Measurements from ENCODE around the gene CERS4. TPM values are rescaled to one million over a fixed set of nuclear protein-coding genes. Genes with fewer than 3 reads are reported as not detected.
A peak's percentile ranks its signal among the peaks of the same experiment; 100 is the strongest.

Gene CERS4
- polyA plus RNA-seq (2013) = 18.9 TPM

GRCh38 chr19:8208922-8209461 lies at the start of gene CERS4:
Gene CERS4, plus strand, starts transcription at chr19:8209370. Its CDS starts 41,707 bp downstream, at chr19:8251077.
- WGBS (ENCODE audit: insufficient coverage) = 0% methylated on average over 24 of the region's 60 CpGs
- peak within 1 kb of the TSS in 1 of 2 experiments; percentile 64 for H3K27ac ChIP-seq (ENCODE audit: insufficient read depth in 1 of 2, low read depth in 1 of 2, low read length in 2 of 2, poor library complexity in 1 of 2, severe bottlenecking in 2 of 2)

GRCh38 chr19:8161135-8161646 lies 48.0 kb upstream of the CERS4 start:
- Histone ChIP-seq H3K9me3 (ENCODE audit: control extremely low read depth in 1 of 5, control insufficient read depth in 4 of 5, insufficient read depth in 2 of 5, low read depth in 1 of 5, low read length in 4 of 5) (no peaks in the 10 kb centered on the region), H3K36me3 (ENCODE audit: control insufficient read depth in 4 of 4, insufficient read depth in 4 of 4, low read length in 3 of 4) (no peaks in the 10 kb centered on the region), H3K4me1 (ENCODE audit: control extremely low read depth in 1 of 4, control insufficient read depth in 4 of 4, insufficient read depth in 4 of 4, low read length in 3 of 4) (peaks cover 0 to 7% (median under 1%) of the 10 kb centered on the region in 4 experiments), H3K4me3 (ENCODE audit: control insufficient read depth in 1 of 7, extremely low read depth in 1 of 7, insufficient read depth in 4 of 7, low read depth in 2 of 7, low read length in 6 of 7) (peak overlapping the region in 1 of 7 experiments; percentile 2), H3K27ac (ENCODE audit: insufficient read depth in 1 of 2, low read depth in 1 of 2, low read length in 2 of 2, poor library complexity in 1 of 2, severe bottlenecking in 2 of 2) (no peak overlapping the region), H3K27me3 (replicated peaks in 2 of 5; ENCODE audit: control insufficient read depth in 4 of 5, insufficient read depth in 5 of 5, low read length in 4 of 5) (no peaks in the 10 kb centered on the region)
- ChIA-PET CTCF (no interaction called here), POLR2A (no interaction called here)
- DNase-seq = peak in 2 of 3 donors; percentile 27 to 44
- 67% methylated on average over 10 of the region's 12 CpGs for WGBS (ENCODE audit: insufficient coverage)

More at GRCh38 chr19:8208922-8209461, at the start of gene CERS4:
- H3K4me3 ChIP-seq (ENCODE audit: control insufficient read depth in 1 of 7, extremely low read depth in 1 of 7, insufficient read depth in 4 of 7, low read depth in 2 of 7, low read length in 6 of 7) = peak within 1 kb of the TSS; percentile 48 to 85 (median 69)
- peaks cover 0 to 8% (median under 1%) of the 10 kb centered on the region in 4 experiments for H3K36me3 ChIP-seq (ENCODE audit: control insufficient read depth in 4 of 4, insufficient read depth in 4 of 4, low read length in 3 of 4)
- CTCF ChIA-PET = interaction anchor here (0.8 to 1.7 kb wide), 2 partner anchors 14 to 31 kb away, joined by 3 read pairs; no protein-coding TSS in a partner anchor
- no peaks in the 10 kb centered on the region for H3K27me3 ChIP-seq (replicated peaks in 2 of 5; ENCODE audit: control insufficient read depth in 4 of 5, insufficient read depth in 5 of 5, low read length in 4 of 5)
- DNase-seq = peak; percentile 54 to 74 (median 62)
- H3K9me3 ChIP-seq (ENCODE audit: control extremely low read depth in 1 of 5, control insufficient read depth in 4 of 5, insufficient read depth in 2 of 5, low read depth in 1 of 5, low read length in 4 of 5) = no peaks in the 10 kb centered on the region
- POLR2A ChIA-PET = interaction anchor here (1.0 kb wide), 1 partner anchor 14 kb away, joined by 4 read pairs; no protein-coding TSS in a partner anchor
- H3K4me1 ChIP-seq (ENCODE audit: control extremely low read depth in 1 of 4, control insufficient read depth in 4 of 4, insufficient read depth in 4 of 4, low read length in 3 of 4) = peaks cover 0 to 42% (median 19%) of the 10 kb centered on the region in 4 experiments

GRCh38 chr19:8163759-8164158 lies 45.4 kb upstream of the CERS4 start:
- Histone ChIP-seq H3K36me3 (ENCODE audit: control insufficient read depth in 4 of 4, insufficient read depth in 4 of 4, low read length in 3 of 4) (no peaks in the 10 kb centered on the region), H3K4me3 (ENCODE audit: control insufficient read depth in 1 of 7, extremely low read depth in 1 of 7, insufficient read depth in 4 of 7, low read depth in 2 of 7, low read length in 6 of 7) (no peak overlapping the region), H3K4me1 (ENCODE audit: control extremely low read depth in 1 of 4, control insufficient read depth in 4 of 4, insufficient read depth in 4 of 4, low read length in 3 of 4) (peaks cover 0 to 7% (median under 1%) of the 10 kb centered on the region in 4 experiments), H3K27ac (ENCODE audit: insufficient read depth in 1 of 2, low read depth in 1 of 2, low read length in 2 of 2, poor library complexity in 1 of 2, severe bottlenecking in 2 of 2) (no peak overlapping the region), H3K9me3 (ENCODE audit: control extremely low read depth in 1 of 5, control insufficient read depth in 4 of 5, insufficient read depth in 2 of 5, low read depth in 1 of 5, low read length in 4 of 5) (no peaks in the 10 kb centered on the region), H3K27me3 (replicated peaks in 2 of 5; ENCODE audit: control insufficient read depth in 4 of 5, insufficient read depth in 5 of 5, low read length in 4 of 5) (no peaks in the 10 kb centered on the region)
- DNase-seq = no peak
- WGBS (ENCODE audit: insufficient coverage) = 88% methylated on average over 7 of the region's 7 CpGs
- ChIA-PET POLR2A (no interaction called here), CTCF (no interaction called here)

GRCh38 chr19:8167985-8168384 lies 41.2 kb upstream of the CERS4 start:
- Histone ChIP-seq H3K27me3 (replicated peaks in 2 of 5; ENCODE audit: control insufficient read depth in 4 of 5, insufficient read depth in 5 of 5, low read length in 4 of 5) (no peaks in the 10 kb centered on the region), H3K4me1 (ENCODE audit: control extremely low read depth in 1 of 4, control insufficient read depth in 4 of 4, insufficient read depth in 4 of 4, low read length in 3 of 4) (no peaks in the 10 kb centered on the region), H3K9me3 (ENCODE audit: control extremely low read depth in 1 of 5, control insufficient read depth in 4 of 5, insufficient read depth in 2 of 5, low read depth in 1 of 5, low read length in 4 of 5) (no peaks in the 10 kb centered on the region), H3K27ac (ENCODE audit: insufficient read depth in 1 of 2, low read depth in 1 of 2, low read length in 2 of 2, poor library complexity in 1 of 2, severe bottlenecking in 2 of 2) (no peak overlapping the region), H3K4me3 (ENCODE audit: control insufficient read depth in 1 of 7, extremely low read depth in 1 of 7, insufficient read depth in 4 of 7, low read depth in 2 of 7, low read length in 6 of 7) (no peak overlapping the region), H3K36me3 (ENCODE audit: control insufficient read depth in 4 of 4, insufficient read depth in 4 of 4, low read length in 3 of 4) (no peaks in the 10 kb centered on the region)
- DNase-seq = no peak
- WGBS (ENCODE audit: insufficient coverage) = 97% methylated on average over 5 of the region's 6 CpGs
- CTCF ChIA-PET = interaction anchor here (1.6 kb wide), 1 partner anchor 10 kb away, joined by 6 read pairs; no protein-coding TSS in a partner anchor
- POLR2A ChIA-PET = no interaction called here

GRCh38 chr19:8168537-8168936 lies 40.6 kb upstream of the CERS4 start:
- no peaks in the 10 kb centered on the region for H3K36me3 ChIP-seq (ENCODE audit: control insufficient read depth in 4 of 4, insufficient read depth in 4 of 4, low read length in 3 of 4)
- ChIA-PET POLR2A (no interaction called here), CTCF (interaction anchor here (1.6 kb wide), 1 partner anchor 10 kb away, joined by 6 read pairs; no protein-coding TSS in a partner anchor)
- H3K27ac ChIP-seq (ENCODE audit: insufficient read depth in 1 of 2, low read depth in 1 of 2, low read length in 2 of 2, poor library complexity in 1 of 2, severe bottlenecking in 2 of 2) = no peak overlapping the region
- no peaks in the 10 kb centered on the region for H3K4me1 ChIP-seq (ENCODE audit: control extremely low read depth in 1 of 4, control insufficient read depth in 4 of 4, insufficient read depth in 4 of 4, low read length in 3 of 4)
- no peaks in the 10 kb centered on the region for H3K9me3 ChIP-seq (ENCODE audit: control extremely low read depth in 1 of 5, control insufficient read depth in 4 of 5, insufficient read depth in 2 of 5, low read depth in 1 of 5, low read length in 4 of 5)
- no peak overlapping the region for H3K4me3 ChIP-seq (ENCODE audit: control insufficient read depth in 1 of 7, extremely low read depth in 1 of 7, insufficient read depth in 4 of 7, low read depth in 2 of 7, low read length in 6 of 7)
- DNase-seq = no peak
- H3K27me3 ChIP-seq (replicated peaks in 2 of 5; ENCODE audit: control insufficient read depth in 4 of 5, insufficient read depth in 5 of 5, low read length in 4 of 5) = no peaks in the 10 kb centered on the region
- WGBS (ENCODE audit: insufficient coverage) = 98% methylated on average over 6 of the region's 7 CpGs

GRCh38 chr19:8174706-8175105 lies 34.5 kb upstream of the CERS4 start:
- Histone ChIP-seq H3K9me3 (ENCODE audit: control extremely low read depth in 1 of 5, control insufficient read depth in 4 of 5, insufficient read depth in 2 of 5, low read depth in 1 of 5, low read length in 4 of 5) (no peaks in the 10 kb centered on the region), H3K36me3 (ENCODE audit: control insufficient read depth in 4 of 4, insufficient read depth in 4 of 4, low read length in 3 of 4) (no peaks in the 10 kb centered on the region), H3K4me3 (ENCODE audit: control insufficient read depth in 1 of 7, extremely low read depth in 1 of 7, insufficient read depth in 4 of 7, low read depth in 2 of 7, low read length in 6 of 7) (no peak overlapping the region), H3K27me3 (replicated peaks in 2 of 5; ENCODE audit: control insufficient read depth in 4 of 5, insufficient read depth in 5 of 5, low read length in 4 of 5) (no peaks in the 10 kb centered on the region), H3K27ac (ENCODE audit: insufficient read depth in 1 of 2, low read depth in 1 of 2, low read length in 2 of 2, poor library complexity in 1 of 2, severe bottlenecking in 2 of 2) (no peak overlapping the region), H3K4me1 (ENCODE audit: control extremely low read depth in 1 of 4, control insufficient read depth in 4 of 4, insufficient read depth in 4 of 4, low read length in 3 of 4) (no peaks in the 10 kb centered on the region)
- POLR2A ChIA-PET = no interaction called here
- 95% methylated on average over 7 of the region's 9 CpGs for WGBS (ENCODE audit: insufficient coverage)
- no peak for DNase-seq
- CTCF ChIA-PET = interaction anchor here (0.9 kb wide), 1 partner anchor 20 kb away, joined by 3 read pairs; no protein-coding TSS in a partner anchor

GRCh38 chr19:8180018-8180417 lies 29.2 kb upstream of the CERS4 start:
- Histone ChIP-seq H3K9me3 (ENCODE audit: control extremely low read depth in 1 of 5, control insufficient read depth in 4 of 5, insufficient read depth in 2 of 5, low read depth in 1 of 5, low read length in 4 of 5) (no peaks in the 10 kb centered on the region), H3K4me3 (ENCODE audit: control insufficient read depth in 1 of 7, extremely low read depth in 1 of 7, insufficient read depth in 4 of 7, low read depth in 2 of 7, low read length in 6 of 7) (no peak overlapping the region), H3K27ac (ENCODE audit: insufficient read depth in 1 of 2, low read depth in 1 of 2, low read length in 2 of 2, poor library complexity in 1 of 2, severe bottlenecking in 2 of 2) (no peak overlapping the region), H3K4me1 (ENCODE audit: control extremely low read depth in 1 of 4, control insufficient read depth in 4 of 4, insufficient read depth in 4 of 4, low read length in 3 of 4) (peaks cover 0 to 6% (median 5%) of the 10 kb centered on the region in 4 experiments), H3K27me3 (replicated peaks in 2 of 5; ENCODE audit: control insufficient read depth in 4 of 5, insufficient read depth in 5 of 5, low read length in 4 of 5) (no peaks in the 10 kb centered on the region), H3K36me3 (ENCODE audit: control insufficient read depth in 4 of 4, insufficient read depth in 4 of 4, low read length in 3 of 4) (no peaks in the 10 kb centered on the region)
- WGBS (ENCODE audit: insufficient coverage) = 71% methylated on average over 1 of the region's 6 CpGs
- POLR2A ChIA-PET = no interaction called here
- DNase-seq = no peak
- CTCF ChIA-PET = no interaction called here
